GM12801 (cell line): ENCODE measurements around the gene PRUNE2.

ENCODE experiments used
- CTCF ChIP-seq: IDR thresholded peaks from one replicate; pipeline ENCODE4 v1.5.1; 2011; ENCODE audit warnings: control low read depth; ENCODE audit not compliant: insufficient read length; ENCODE audit errors: extremely low read depth

Gene PRUNE2

GRCh38 chr9:76572151-76572550, 333.8 kb downstream of the PRUNE2 start:
- TF ChIP-seq CTCF = no peak

- TF ChIP-seq CTCF = no peak
These were observed 334.2 kb downstream of the PRUNE2 start for GRCh38 chr9:76571743-76572146.

GRCh38 chr9:76571288-76571687, 334.6 kb downstream of the PRUNE2 start:
- TF ChIP-seq CTCF = no peak

GRCh38 chr9:76570826-76571225, 335.1 kb downstream of the PRUNE2 start:
- TF ChIP-seq CTCF = no peak

GRCh38 chr9:76567086-76567485, 338.8 kb downstream of the PRUNE2 start:
- TF ChIP-seq CTCF = no peak

GRCh38 chr9:76564297-76564696, 341.6 kb downstream of the PRUNE2 start:
- TF ChIP-seq CTCF = no peak

GRCh38 chr9:76562511-76562911, 343.4 kb downstream of the PRUNE2 start:
- no peak for TF ChIP-seq CTCF

- TF ChIP-seq CTCF = no peak
These were observed 344.0 kb downstream of the PRUNE2 start for GRCh38 chr9:76561900-76562299.
